GM18858 (cell line): ENCODE data around the gene ELMO1.

Experiments used
- ATAC-seq: cut with Tn5 transposase; IDR thresholded peaks from one replicate; pipeline ENCODE4 v1.9.1; 2021; ENCODE audit not compliant: unreplicated experiment

Gene ELMO1

GRCh38 chr7:37320140-37320847 lies 128.4 kb downstream of the ELMO1 start:
- ATAC-seq = no peak

GRCh38 chr7:37318541-37318940 lies 130.1 kb downstream of the ELMO1 start:
- no peak for ATAC-seq

GRCh38 chr7:37315772-37316715 lies 132.6 kb downstream of the ELMO1 start:
- ATAC-seq = no peak

GRCh38 chr7:37312608-37313007 lies 136.1 kb downstream of the ELMO1 start:
- no peak for ATAC-seq

- ATAC-seq = no peak
Observed at GRCh38 chr7:37311355-37311754, 137.3 kb downstream of the ELMO1 start.

- no peak for ATAC-seq
Observed at GRCh38 chr7:37310327-37311080, 138.2 kb downstream of the ELMO1 start.

GRCh38 chr7:37309493-37309892 lies 139.2 kb downstream of the ELMO1 start:
- ATAC-seq = no peak

- no peak for ATAC-seq
Observed at GRCh38 chr7:37304921-37305320, 143.7 kb downstream of the ELMO1 start.

- no peak for ATAC-seq
Observed at GRCh38 chr7:37297546-37297945, 151.1 kb downstream of the ELMO1 start.

- ATAC-seq = no peak
Observed at GRCh38 chr7:37295401-37295800, 153.3 kb downstream of the ELMO1 start.

GRCh38 chr7:37290731-37291130 lies 157.9 kb downstream of the ELMO1 start:
- ATAC-seq = no peak

- no peak for ATAC-seq
Observed at GRCh38 chr7:37289781-37290180, 158.9 kb downstream of the ELMO1 start.

GRCh38 chr7:37289367-37289766 lies 159.3 kb downstream of the ELMO1 start:
- no peak for ATAC-seq

GRCh38 chr7:37287131-37287855 lies 161.4 kb downstream of the ELMO1 start:
- ATAC-seq = no peak

GRCh38 chr7:37286454-37286832 lies 162.2 kb downstream of the ELMO1 start:
- ATAC-seq = no peak

- no peak for ATAC-seq
Observed at GRCh38 chr7:37285706-37286453, 162.8 kb downstream of the ELMO1 start.

GRCh38 chr7:37284805-37285231 lies 163.8 kb downstream of the ELMO1 start:
- ATAC-seq = no peak

- no peak for ATAC-seq
Observed at GRCh38 chr7:37284285-37284684, 164.4 kb downstream of the ELMO1 start.

GRCh38 chr7:37283716-37284115 lies 164.9 kb downstream of the ELMO1 start:
- no peak for ATAC-seq

GRCh38 chr7:37282927-37283326 lies 165.7 kb downstream of the ELMO1 start:
- ATAC-seq = no peak
